ENCODE data around the gene CLDN9. TPM values are rescaled to one million over a fixed set of nuclear protein-coding genes. Genes with fewer than 3 reads are reported as not detected.

CLDN9 gene
- total RNA-seq, 1 donor from 2014 or later, result 0.75 TPM

DNA sequence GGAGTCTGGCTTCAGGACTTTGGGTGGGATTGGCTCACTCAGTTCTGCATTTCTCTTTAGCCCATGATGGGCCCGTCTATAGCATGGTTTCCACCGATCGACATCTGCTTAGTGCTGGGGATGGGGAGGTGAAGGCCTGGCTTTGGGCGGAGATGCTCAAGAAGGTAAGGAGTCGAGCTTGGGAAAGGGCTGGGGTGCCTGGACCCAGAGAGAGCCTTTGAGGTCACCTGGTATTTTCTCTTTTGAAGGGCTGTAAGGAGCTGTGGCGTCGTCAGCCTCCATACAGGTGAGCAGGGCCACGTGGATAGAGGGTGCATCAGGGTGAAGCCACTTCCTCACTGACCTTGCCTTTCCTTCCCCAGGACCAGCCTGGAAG is 13.3 kb downstream of the CLDN9 start:
- TF ChIP-seq, protein P1, sequence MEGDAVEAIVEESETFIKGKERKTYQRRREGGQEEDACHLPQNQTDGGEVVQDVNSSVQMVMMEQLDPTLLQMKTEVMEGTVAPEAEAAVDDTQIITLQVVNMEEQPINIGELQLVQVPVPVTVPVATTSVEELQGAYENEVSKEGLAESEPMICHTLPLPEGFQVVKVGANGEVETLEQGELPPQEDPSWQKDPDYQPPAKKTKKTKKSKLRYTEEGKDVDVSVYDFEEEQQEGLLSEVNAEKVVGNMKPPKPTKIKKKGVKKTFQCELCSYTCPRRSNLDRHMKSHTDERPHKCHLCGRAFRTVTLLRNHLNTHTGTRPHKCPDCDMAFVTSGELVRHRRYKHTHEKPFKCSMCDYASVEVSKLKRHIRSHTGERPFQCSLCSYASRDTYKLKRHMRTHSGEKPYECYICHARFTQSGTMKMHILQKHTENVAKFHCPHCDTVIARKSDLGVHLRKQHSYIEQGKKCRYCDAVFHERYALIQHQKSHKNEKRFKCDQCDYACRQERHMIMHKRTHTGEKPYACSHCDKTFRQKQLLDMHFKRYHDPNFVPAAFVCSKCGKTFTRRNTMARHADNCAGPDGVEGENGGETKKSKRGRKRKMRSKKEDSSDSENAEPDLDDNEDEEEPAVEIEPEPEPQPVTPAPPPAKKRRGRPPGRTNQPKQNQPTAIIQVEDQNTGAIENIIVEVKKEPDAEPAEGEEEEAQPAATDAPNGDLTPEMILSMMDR (IDR thresholded peaks at IDR 0.05), result no peak
- no peak for ATAC-seq

GRCh38 chr16:3026609-3027488 is 14.1 kb downstream of the CLDN9 start:
- Histone ChIP-seq H3K27ac (no peak overlapping the region), H3K4me3 (no peak overlapping the region), H3K4me1 (peaks cover 33% of the 10 kb centered on the region), H3K9me3 (no peaks in the 10 kb centered on the region), H3K36me3 (peaks cover 14% of the 10 kb centered on the region), H3K27me3 (peaks cover 24% of the 10 kb centered on the region)
- TF ChIP-seq, protein P1 (IDR thresholded peaks at IDR 0.05), result no peak
- intact Hi-C loops (cut with DNase I), result no loop called here
- DNase-seq, result no peak
- no peak for ATAC-seq

More for the DNA sequence above, 13.3 kb downstream of the CLDN9 start:
- Histone ChIP-seq H3K27ac (no peak overlapping the region), H3K9me3 (no peaks in the 10 kb centered on the region), H3K27me3 (peaks cover 23% of the 10 kb centered on the region), H3K4me3 (no peak overlapping the region), H3K4me1 (peaks cover 41% of the 10 kb centered on the region), H3K36me3 (peaks cover 14% of the 10 kb centered on the region)
- intact Hi-C loops (cut with DNase I), result no loop called here
- DNase-seq, result no peak

DNA sequence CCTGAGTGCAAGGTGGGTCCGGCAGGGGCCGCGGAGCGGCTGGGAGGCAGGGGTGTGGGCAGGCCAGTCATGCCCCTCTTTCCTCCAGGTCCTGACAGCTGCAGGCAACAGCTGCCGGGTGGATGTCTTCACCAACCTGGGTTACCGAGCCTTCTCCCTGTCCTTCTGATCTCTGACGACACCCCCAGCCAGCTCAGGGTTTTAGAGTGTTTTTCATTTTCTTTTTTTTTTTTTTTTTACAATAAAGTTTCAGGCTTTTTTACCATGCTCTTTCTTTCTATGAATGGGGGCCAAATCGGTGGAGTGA is 14.7 kb downstream of the CLDN9 start:
- intact Hi-C loops (cut with DNase I), result no loop called here
- ATAC-seq (no peak), DNase-seq (no peak)
- Histone ChIP-seq H3K36me3 (peaks cover 14% of the 10 kb centered on the region), H3K4me1 (peaks cover 27% of the 10 kb centered on the region), H3K4me3 (no peak overlapping the region), H3K27me3 (peaks cover 25% of the 10 kb centered on the region), H3K9me3 (no peaks in the 10 kb centered on the region), H3K27ac (no peak overlapping the region)
- TF ChIP-seq, protein P1 (IDR thresholded peaks at IDR 0.05), result no peak

DNA sequence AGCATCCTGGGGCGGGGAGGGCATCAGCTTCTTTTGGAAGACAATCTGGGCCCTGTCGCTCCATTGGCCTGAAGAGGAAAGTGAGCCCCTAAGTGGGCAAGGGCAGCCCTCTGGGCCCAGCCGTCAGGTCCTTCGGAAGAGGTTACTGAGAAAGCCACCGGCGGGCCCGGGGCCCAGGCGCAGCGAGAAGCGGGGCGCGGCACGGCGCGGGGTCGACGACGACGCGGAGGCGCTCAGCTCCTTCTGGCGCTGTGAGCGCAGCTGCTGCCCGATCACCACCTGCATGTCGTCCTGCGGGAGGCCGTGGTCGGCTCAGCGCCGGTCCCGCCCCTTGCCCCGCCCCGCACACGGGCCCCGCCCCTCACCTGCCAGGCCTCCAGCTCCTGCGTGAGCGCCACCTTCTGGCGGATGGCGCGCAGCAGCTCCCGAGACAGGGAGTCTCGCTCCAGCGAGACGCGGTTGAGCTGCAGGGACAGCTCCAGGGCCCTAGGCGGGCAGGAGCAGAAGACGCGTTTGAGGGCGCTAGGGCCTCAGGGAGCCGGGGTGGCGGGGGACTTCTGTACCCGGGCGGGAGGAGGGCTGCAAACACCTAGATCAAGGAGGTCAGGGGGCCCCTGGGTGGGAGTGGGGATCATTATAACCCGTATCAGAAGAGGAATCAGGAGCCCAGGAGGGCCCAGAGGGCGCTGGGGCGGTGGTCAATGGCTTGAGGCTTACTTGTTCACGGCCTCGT is 15.4 kb downstream of the CLDN9 start:
- H3K27ac ChIP-seq, result no peak overlapping the region
- ATAC-seq, result peak; percentile 79

GRCh38 chr16:3028716-3029319 is 16.1 kb downstream of the CLDN9 start:
- DNase-seq (no peak), ATAC-seq (no peak)
- TF ChIP-seq, protein P1 (IDR thresholded peaks at IDR 0.05), result no peak
- Histone ChIP-seq H3K4me1 (peaks cover 16% of the 10 kb centered on the region), H3K36me3 (peaks cover 14% of the 10 kb centered on the region), H3K27ac (no peak overlapping the region), H3K9me3 (no peaks in the 10 kb centered on the region), H3K4me3 (no peak overlapping the region), H3K27me3 (peaks cover 30% of the 10 kb centered on the region)
- intact Hi-C loops (cut with DNase I), result no loop called here

More for the DNA sequence above, 15.4 kb downstream of the CLDN9 start:
- intact Hi-C loops (cut with DNase I), result no loop called here
- peaks cover 14% of the 10 kb centered on the region for H3K36me3 ChIP-seq
- DNase-seq, result peak; percentile 93
- TF ChIP-seq, protein P1 (IDR thresholded peaks at IDR 0.05), result peak; percentile 72
- no peaks in the 10 kb centered on the region for H3K9me3 ChIP-seq
- H3K27me3 ChIP-seq, result peaks cover 30% of the 10 kb centered on the region
- peaks cover 20% of the 10 kb centered on the region for H3K4me1 ChIP-seq
- H3K4me3 ChIP-seq, result no peak overlapping the region

All from upper lobe of right lung (tissue), 1 donor.